Measurements from ENCODE around the gene FAM131C. TPM values are rescaled to one million over a fixed set of nuclear protein-coding genes. Genes with fewer than 3 reads are reported as not detected.

FAM131C gene
- total and polyA plus RNA-seq, 2 experiments from 2014 or later = 0.71 to 1.3 TPM

- H3K4me1 ChIP-seq (ENCODE audit: insufficient read depth) = peaks cover 8% of the 10 kb centered on the region
- H3K79me2 ChIP-seq (replicated peaks; ENCODE audit: insufficient read depth) = no peaks in the 10 kb centered on the region
- Mint-ChIP-seq H3K27me3 (ENCODE audit: insufficient read depth, low read depth, poor library complexity) (peaks cover 9% of the 10 kb centered on the region), H3K9me3 (no peaks in the 10 kb centered on the region), H3K4me1 (peaks cover 18% of the 10 kb centered on the region), H3K4me3 (no peak overlapping the region), H3K27ac (no peak overlapping the region; the same call in 1 of the 2 replicates), H3K36me3 (ENCODE audit: low read depth) (no peaks in the 10 kb centered on the region)
- H3K27ac ChIP-seq (ENCODE audit: low read depth) = no peak overlapping the region
- no peaks in the 10 kb centered on the region for H3K36me3 ChIP-seq (ENCODE audit: insufficient read depth)
- H4K20me1 ChIP-seq (replicated peaks; ENCODE audit: insufficient read depth) = no peaks in the 10 kb centered on the region
- no peaks in the 10 kb centered on the region for H3K27me3 ChIP-seq (ENCODE audit: insufficient read depth)
- ATAC-seq (peak; percentile 92), DNase-seq (ENCODE audit: low spot score) (peak; percentile 99)
- H3K9me2 ChIP-seq (ENCODE audit: insufficient read depth) = no peaks in the 10 kb centered on the region
- no peak overlapping the region for H3K4me3 ChIP-seq
- TF ChIP-seq, protein P1, sequence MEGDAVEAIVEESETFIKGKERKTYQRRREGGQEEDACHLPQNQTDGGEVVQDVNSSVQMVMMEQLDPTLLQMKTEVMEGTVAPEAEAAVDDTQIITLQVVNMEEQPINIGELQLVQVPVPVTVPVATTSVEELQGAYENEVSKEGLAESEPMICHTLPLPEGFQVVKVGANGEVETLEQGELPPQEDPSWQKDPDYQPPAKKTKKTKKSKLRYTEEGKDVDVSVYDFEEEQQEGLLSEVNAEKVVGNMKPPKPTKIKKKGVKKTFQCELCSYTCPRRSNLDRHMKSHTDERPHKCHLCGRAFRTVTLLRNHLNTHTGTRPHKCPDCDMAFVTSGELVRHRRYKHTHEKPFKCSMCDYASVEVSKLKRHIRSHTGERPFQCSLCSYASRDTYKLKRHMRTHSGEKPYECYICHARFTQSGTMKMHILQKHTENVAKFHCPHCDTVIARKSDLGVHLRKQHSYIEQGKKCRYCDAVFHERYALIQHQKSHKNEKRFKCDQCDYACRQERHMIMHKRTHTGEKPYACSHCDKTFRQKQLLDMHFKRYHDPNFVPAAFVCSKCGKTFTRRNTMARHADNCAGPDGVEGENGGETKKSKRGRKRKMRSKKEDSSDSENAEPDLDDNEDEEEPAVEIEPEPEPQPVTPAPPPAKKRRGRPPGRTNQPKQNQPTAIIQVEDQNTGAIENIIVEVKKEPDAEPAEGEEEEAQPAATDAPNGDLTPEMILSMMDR (conservative IDR thresholded peaks at IDR 0.05; ENCODE audit: low read depth in 2 of 2) = peak; percentile 71 to 99
- TF ChIP-seq EZH2phosphoT487 (IDR thresholded peaks at IDR 0.05; ENCODE audit: unreplicated experiment) = no peak
- no peak overlapping the region for H2AFZ ChIP-seq
- H3K4me2 ChIP-seq = 0 out of 2 replicates have a peak overlapping the region, but pooled peaks have one; percentile 15
- H3F3A ChIP-seq (replicated peaks; ENCODE audit: low read depth) = no peaks in the 10 kb centered on the region
Measured at GRCh38 chr1:16032388-16033102, 40.9 kb downstream of the FAM131C start.

DNA sequence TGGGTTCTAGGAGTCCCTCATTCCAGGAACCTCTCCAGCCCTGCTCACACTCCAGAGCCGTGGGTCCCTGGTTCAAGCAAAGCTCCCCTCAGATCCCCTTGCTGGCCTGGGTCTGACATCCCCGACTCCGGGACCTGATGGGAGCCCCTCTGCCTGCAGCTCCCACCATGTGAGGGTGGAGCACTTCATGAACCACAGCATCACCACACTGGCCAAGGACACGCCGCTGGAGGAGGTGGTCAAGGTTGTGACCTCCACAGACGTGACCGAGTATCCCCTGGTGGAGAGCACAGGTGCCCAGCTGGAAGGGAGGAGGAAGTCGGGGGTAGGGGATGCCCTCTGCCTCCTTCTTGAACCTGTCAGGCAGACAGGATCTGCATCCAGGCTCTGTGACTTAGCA is 41.9 kb downstream of the FAM131C start:
- H3K27me3 ChIP-seq (ENCODE audit: insufficient read depth) = no peaks in the 10 kb centered on the region
- no peaks in the 10 kb centered on the region for H3K36me3 ChIP-seq (ENCODE audit: insufficient read depth)
- H3K4me1 ChIP-seq (ENCODE audit: insufficient read depth) = peaks cover 14% of the 10 kb centered on the region
- H3K79me2 ChIP-seq (replicated peaks; ENCODE audit: insufficient read depth) = no peaks in the 10 kb centered on the region
- H3F3A ChIP-seq (replicated peaks; ENCODE audit: low read depth) = no peaks in the 10 kb centered on the region
- no peaks in the 10 kb centered on the region for H4K20me1 ChIP-seq (replicated peaks; ENCODE audit: insufficient read depth)
- no peak overlapping the region for H3K27ac ChIP-seq (ENCODE audit: low read depth)
- Mint-ChIP-seq H3K9me3 (no peaks in the 10 kb centered on the region), H3K27ac (no peak overlapping the region), H3K4me3 (no peak overlapping the region), H3K4me1 (peaks cover 18% of the 10 kb centered on the region), H3K27me3 (ENCODE audit: insufficient read depth, low read depth, poor library complexity) (peaks cover 7% of the 10 kb centered on the region), H3K36me3 (ENCODE audit: low read depth) (no peaks in the 10 kb centered on the region)
- no peak overlapping the region for H3K4me3 ChIP-seq
- no peak for ATAC-seq
- TF ChIP-seq NANOG (IDR thresholded peaks at IDR 0.05; ENCODE audit: borderline replicate concordance) = no peak
- TF ChIP-seq REST (IDR thresholded peaks at IDR 0.05; ENCODE audit: unreplicated experiment) = no peak
- no peak for TF ChIP-seq JUNB (IDR thresholded peaks at IDR 0.05; ENCODE audit: unreplicated experiment)
- TF ChIP-seq CREB1 (CRISPR knock-in tag; IDR thresholded peaks at IDR 0.05; ENCODE audit: low read depth) = no peak
- no peak for TF ChIP-seq EZH2 (IDR thresholded peaks at IDR 0.05; ENCODE audit: low read depth, unreplicated experiment)
- TF ChIP-seq ETS1 (IDR thresholded peaks at IDR 0.05) = no peak
- H2AFZ ChIP-seq = no peak overlapping the region
- H3K9me2 ChIP-seq (ENCODE audit: insufficient read depth) = no peaks in the 10 kb centered on the region
- no peak for DNase-seq (ENCODE audit: low spot score)
- H3K4me2 ChIP-seq = no peak overlapping the region

All from GM23338 (cell line).